ENCODE data around the gene CHRNG. TPM values are rescaled to one million over a fixed set of nuclear protein-coding genes. Genes with fewer than 3 reads are reported as not detected.

CHRNG gene
- total and polyA plus RNA-seq, 2 experiments from 2014 or later, result 0.28 TPM; not detected in 1

DNA sequence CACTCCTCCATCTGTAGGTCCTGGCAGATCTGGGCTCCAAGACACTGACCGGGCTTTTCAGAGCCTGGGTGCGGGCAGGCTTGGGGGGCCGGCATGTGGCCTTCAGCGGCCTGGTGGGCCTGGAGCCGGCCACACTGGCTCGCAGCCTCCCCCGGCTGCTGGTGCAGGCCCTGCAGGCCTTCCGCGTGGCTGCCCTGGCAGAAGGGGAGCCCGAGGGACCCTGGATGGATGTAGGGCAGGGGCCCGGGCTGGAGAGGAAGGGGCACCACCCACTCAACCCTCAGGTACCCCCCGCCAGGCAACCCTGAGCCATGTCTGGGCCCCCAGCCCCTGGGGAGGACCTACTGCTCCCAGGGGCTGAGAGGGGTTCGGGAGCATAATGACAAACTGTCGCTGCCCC, 14.3 kb upstream of the CHRNG start:
- Histone ChIP-seq H3K4me3 (no peak overlapping the region), H3K4me1 (ENCODE audit: low read depth) (peaks cover 2% of the 10 kb centered on the region), H3K36me3 (no peaks in the 10 kb centered on the region), H3K27me3 (peaks cover 40% of the 10 kb centered on the region), H3K27ac (no peak overlapping the region), H3K9me3 (ENCODE audit: low read depth) (no peaks in the 10 kb centered on the region)
- TF ChIP-seq, protein P1, sequence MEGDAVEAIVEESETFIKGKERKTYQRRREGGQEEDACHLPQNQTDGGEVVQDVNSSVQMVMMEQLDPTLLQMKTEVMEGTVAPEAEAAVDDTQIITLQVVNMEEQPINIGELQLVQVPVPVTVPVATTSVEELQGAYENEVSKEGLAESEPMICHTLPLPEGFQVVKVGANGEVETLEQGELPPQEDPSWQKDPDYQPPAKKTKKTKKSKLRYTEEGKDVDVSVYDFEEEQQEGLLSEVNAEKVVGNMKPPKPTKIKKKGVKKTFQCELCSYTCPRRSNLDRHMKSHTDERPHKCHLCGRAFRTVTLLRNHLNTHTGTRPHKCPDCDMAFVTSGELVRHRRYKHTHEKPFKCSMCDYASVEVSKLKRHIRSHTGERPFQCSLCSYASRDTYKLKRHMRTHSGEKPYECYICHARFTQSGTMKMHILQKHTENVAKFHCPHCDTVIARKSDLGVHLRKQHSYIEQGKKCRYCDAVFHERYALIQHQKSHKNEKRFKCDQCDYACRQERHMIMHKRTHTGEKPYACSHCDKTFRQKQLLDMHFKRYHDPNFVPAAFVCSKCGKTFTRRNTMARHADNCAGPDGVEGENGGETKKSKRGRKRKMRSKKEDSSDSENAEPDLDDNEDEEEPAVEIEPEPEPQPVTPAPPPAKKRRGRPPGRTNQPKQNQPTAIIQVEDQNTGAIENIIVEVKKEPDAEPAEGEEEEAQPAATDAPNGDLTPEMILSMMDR (IDR thresholded peaks at IDR 0.05; ENCODE audit: low read depth, low read length), result no peak
- DNase-seq (ENCODE audit: low read depth in 1 of 2, low spot score in 1 of 2), result no peak

DNA sequence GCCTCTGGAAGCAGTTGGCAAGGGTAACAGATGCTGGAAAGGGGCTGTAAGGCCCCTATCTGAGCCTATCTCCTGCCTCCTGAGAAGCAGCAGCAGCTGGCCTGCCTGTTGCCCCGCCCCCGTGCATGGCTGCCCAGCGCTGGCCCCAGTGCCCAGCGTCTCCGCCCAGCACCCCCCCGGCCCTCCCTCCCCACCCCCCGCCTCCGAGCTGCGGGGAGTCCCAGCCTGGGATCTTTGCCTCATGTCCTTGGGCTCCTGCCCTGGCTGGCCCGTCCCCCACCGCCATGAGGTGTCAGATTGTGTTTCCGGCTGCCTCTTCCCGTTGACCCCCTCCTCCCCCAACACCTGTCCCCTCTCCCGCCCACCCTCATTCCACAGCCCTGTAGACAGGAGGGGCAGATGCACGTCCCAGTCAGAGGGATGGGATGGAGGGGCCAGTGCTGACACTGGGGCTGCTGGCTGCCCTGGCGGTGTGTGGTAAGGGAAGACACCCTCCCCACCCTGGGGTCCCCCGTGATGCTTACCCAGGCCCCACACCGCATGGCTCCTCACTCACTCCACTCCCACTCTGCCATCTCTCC, 13.6 kb upstream of the CHRNG start, which contains the start of gene CHRND:
CHRND (plus strand) TSS at position 370 of the 581 bp plus-strand sequence; CDS start at position 426, 56 bp downstream.
- peaks cover 33% of the 10 kb centered on the region for H3K27me3 ChIP-seq
- H3K4me3 ChIP-seq, result no peak within 1 kb of the TSS
- peaks cover 2% of the 10 kb centered on the region for H3K4me1 ChIP-seq (ENCODE audit: low read depth)
- no peak within 1 kb of the TSS for H3K27ac ChIP-seq
- H3K9me3 ChIP-seq (ENCODE audit: low read depth), result no peaks in the 10 kb centered on the region
- TF ChIP-seq, protein P1 (IDR thresholded peaks at IDR 0.05; ENCODE audit: low read depth, low read length), result no peak
- no peaks in the 10 kb centered on the region for H3K36me3 ChIP-seq
- peak; percentile 30 to 36 for DNase-seq (ENCODE audit: low read depth in 1 of 2, low spot score in 1 of 2)

DNA sequence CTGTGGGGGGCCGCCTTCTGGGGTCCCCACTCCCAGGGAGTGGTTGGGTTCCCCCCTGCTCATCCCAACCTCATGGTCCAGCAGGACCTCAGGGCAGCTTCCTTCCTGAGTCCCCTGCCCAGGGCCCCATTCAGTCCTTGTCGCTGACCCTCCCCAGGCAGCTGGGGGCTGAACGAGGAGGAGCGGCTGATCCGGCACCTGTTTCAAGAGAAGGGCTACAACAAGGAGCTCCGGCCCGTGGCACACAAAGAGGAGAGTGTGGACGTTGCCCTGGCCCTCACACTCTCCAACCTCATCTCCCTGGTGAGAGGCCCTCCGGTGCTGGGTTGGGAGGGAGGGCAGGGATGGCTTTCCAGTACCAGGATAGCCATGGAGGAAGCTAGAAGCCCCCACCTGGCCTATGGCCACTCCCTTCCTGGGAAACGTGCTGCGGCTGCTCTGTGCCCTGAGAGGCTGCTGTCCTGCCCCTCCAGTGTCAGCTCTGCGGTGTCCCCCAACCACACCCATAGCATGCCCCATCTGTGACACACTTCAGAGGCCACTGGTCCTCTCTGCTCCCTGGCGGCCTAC, 13.0 kb upstream of the CHRNG start:
- Histone ChIP-seq H3K4me1 (ENCODE audit: low read depth) (peaks cover 2% of the 10 kb centered on the region), H3K36me3 (no peaks in the 10 kb centered on the region), H3K27ac (no peak overlapping the region), H3K4me3 (no peak overlapping the region), H3K27me3 (peaks cover 27% of the 10 kb centered on the region), H3K9me3 (ENCODE audit: low read depth) (no peaks in the 10 kb centered on the region)
- DNase-seq (ENCODE audit: low read depth in 1 of 2, low spot score in 1 of 2), result no peak
- TF ChIP-seq, protein P1 (IDR thresholded peaks at IDR 0.05; ENCODE audit: low read depth, low read length), result no peak

- H3K4me1 ChIP-seq (ENCODE audit: low read depth), result peaks cover 2% of the 10 kb centered on the region
- H3K27ac ChIP-seq, result no peak overlapping the region
- TF ChIP-seq, protein P1 (IDR thresholded peaks at IDR 0.05; ENCODE audit: low read depth, low read length), result no peak
- peaks cover 12% of the 10 kb centered on the region for H3K27me3 ChIP-seq
- no peaks in the 10 kb centered on the region for H3K36me3 ChIP-seq
- no peaks in the 10 kb centered on the region for H3K9me3 ChIP-seq (ENCODE audit: low read depth)
- H3K4me3 ChIP-seq, result no peak overlapping the region
- DNase-seq (ENCODE audit: low read depth in 1 of 2, low spot score in 1 of 2), result no peak
These were observed 11.5 kb upstream of the CHRNG start for GRCh38 chr2:232527905-232528470.

- Histone ChIP-seq H3K36me3 (no peaks in the 10 kb centered on the region), H3K27ac (no peak overlapping the region), H3K9me3 (ENCODE audit: low read depth) (no peaks in the 10 kb centered on the region), H3K27me3 (peaks cover 3% of the 10 kb centered on the region), H3K4me3 (no peak overlapping the region), H3K4me1 (ENCODE audit: low read depth) (peaks cover 2% of the 10 kb centered on the region)
- DNase-seq (ENCODE audit: low read depth in 1 of 2, low spot score in 1 of 2), result no peak
- TF ChIP-seq, protein P1 (IDR thresholded peaks at IDR 0.05; ENCODE audit: low read depth, low read length), result no peak
These were observed 10.6 kb upstream of the CHRNG start for GRCh38 chr2:232528746-232529460.
